Glomerular visceral epithelial cell (primary cell): ENCODE results near the gene RASAL2.
"Not testable (repeated sequence)": the region's sequence is repeated elsewhere in the genome, so short reads cannot be mapped to it uniquely, and the experiment has no call there.

Experiments
- DNase-seq: peaks from one replicate; pipeline ENCODE4 v3.0.0-alpha.2; 2016; ENCODE audit errors: extremely low spot score

The RASAL2 gene

GRCh38 chr1:178071811-178072210 lies 22.1 kb upstream of the RASAL2 start:
- no peak for DNase-seq

GRCh38 chr1:178072326-178072725 lies 21.6 kb upstream of the RASAL2 start:
- DNase-seq: no peak

GRCh38 chr1:178075333-178075732 lies 18.6 kb upstream of the RASAL2 start:
- no peak for DNase-seq

DNA sequence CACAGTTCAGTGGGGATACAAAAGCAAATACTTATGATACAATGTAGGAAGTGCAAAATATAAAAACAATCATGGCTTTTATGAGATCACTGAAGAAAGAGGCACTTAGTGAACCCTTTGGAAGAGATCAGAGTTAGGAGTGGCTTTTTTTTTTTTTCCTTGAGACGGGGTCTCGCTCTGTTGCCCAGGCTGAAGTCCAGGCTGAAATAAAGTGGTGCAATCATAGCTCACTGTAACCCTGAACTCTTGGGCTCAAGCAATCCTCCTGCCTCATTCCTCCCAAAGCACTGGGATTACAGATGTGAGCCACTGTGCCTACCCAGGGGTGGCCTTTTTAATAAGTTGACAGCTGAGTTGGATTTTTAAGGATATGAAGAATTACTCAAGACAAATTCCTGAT lies 17.3 kb upstream of the RASAL2 start:
- DNase-seq: no peak

DNA sequence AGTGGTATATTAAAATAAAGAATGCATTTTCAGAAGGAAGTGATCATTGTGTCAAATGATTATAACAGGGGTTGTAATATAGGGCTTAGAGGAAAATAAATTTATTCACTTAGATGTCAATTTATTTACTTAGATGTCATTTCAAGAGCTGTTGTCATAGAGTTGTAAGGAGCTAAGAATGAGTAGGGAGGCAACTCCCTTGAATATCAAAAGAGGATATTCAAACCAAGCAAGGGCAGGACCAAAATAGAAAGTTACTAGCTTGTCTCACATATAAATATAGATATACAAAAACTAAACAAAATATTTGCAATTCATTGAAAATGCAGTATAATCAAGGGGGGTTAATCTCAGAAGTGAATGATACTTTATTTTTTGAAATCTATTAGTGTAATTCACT lies 16.0 kb upstream of the RASAL2 start:
- DNase-seq: no peak

DNA sequence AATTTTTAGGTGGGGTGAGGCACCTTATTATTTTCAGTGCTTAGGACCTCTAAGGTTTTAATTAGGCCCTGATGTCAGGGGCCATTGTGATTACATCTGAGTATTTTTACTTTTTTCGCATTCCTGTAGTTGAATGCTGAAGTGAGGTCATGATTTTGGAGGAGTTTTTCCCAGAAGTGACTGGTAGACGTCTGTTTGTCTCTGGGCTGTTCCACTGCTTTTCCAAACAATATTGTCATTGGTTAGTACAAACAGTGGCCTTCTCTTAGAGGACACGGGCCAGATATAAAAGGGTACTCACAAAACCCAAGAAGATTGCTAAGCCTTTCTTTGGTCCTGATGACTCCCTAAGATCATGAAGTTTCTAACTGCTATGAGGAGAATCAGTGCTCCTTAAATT lies 7.6 kb upstream of the RASAL2 start:
- DNase-seq: no peak

DNA sequence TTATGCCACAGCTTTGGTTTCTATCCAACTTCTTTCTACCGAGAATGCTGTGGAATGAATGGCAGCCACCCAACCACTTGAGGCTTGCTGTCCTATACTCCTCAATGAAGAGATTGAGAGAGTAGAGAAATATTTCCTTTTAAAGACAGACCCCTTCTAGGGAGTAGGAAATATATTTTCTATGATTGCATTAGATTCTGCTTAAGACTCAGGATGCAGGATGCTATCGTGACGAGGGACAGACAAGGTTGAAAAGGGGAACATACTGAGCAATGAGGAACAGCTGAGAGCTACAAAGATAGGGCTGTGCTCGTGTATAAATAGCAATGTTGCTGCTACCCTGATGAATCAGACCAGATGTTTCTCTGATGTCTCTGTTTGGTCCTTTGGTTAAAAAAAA lies 7.1 kb upstream of the RASAL2 start:
- DNase-seq: no peak

- DNase-seq: no peak
Measured at GRCh38 chr1:178088651-178089050, 5.3 kb upstream of the RASAL2 start.

- DNase-seq: not testable (repeated sequence)
Measured at GRCh38 chr1:178091454-178091853, 2.5 kb upstream of the RASAL2 start.

DNA sequence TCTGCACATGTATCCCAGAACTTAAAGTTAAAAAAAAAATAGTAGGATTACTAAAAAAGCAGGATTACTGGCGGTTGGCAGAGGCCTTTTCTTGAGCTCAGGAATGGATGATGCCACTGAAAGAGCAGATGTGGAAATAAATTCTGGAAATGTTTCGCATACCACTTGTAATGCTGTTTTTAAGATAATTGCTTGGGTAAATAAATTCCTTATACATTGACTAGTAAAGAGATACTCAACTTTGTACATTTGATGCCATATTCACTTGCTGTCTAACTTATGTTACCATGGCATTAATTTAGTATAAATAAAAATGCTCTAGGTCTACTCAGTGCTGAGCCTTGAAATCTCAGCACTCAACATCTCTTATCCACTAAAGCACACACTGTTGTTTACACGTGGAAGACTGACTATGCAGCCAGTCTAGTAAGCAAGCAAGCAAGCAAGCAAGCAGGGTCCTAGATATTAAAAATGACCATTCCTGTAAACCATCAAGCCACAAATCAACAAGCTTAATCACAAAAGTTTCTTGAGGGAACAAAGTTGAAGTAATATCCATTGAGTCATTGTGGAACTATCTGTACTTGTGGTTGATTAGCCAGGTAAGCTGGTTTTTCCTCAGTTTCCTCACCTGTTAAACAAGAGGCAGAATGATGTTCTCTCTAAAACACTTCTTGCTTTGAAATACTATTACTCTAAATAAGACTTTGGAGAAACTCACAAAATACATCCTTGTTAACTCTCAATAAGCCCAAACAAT lies 1.7 kb upstream of the RASAL2 start:
- DNase-seq: no peak

DNA sequence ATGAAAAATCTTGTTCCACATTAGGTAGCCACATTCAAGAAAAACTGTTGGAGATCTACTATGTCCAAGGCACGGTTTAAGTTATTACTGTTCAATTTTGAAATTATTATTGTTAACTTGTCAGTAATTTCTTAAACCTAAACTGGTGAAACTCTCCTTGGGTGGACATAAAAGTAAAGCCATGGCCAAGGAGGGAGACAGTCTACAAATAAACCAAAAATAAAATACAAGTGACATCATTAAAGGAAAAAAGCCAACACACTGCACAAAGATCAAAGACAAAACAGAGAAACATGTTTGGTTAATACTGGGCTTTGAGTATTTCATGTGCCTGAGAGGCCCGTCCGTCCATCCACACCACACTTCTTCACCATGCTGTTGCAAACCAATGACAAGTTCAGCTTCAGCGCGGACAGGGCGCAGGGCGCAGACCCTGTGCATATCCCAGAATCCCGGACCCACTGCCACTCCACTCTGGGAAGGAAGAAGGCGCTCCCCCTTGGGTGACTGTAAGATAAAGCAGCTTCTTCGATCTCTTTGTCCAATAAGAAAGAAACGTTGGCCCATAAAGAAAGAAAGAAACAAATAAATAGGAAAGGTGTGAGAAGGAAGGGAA lies 918 bp upstream of the RASAL2 start:
- no peak for DNase-seq

DNA sequence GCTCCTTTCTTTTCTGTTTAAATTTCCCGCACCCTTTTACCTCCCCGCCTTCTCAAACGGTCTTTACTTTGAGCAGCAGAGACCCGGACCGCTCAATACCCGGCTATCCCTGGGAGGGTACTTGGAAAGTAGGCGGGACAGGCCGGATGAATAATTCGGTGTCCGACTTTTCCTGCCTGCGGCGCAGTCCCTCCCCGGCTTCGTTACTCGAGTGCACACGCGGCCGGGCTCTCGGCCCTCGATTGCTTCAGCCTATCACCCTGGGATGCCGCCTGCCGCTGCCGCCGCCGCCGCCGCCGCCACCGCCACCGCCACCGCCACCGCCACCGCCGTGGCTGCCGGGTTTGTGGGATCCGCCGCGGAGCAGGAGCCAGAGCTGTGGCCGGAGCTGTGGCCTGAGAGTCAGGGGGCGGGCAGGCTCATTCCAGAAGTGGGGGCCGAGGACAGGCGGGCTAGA lies 382 bp upstream of the RASAL2 start:
- peak; percentile 96 for DNase-seq

DNA sequence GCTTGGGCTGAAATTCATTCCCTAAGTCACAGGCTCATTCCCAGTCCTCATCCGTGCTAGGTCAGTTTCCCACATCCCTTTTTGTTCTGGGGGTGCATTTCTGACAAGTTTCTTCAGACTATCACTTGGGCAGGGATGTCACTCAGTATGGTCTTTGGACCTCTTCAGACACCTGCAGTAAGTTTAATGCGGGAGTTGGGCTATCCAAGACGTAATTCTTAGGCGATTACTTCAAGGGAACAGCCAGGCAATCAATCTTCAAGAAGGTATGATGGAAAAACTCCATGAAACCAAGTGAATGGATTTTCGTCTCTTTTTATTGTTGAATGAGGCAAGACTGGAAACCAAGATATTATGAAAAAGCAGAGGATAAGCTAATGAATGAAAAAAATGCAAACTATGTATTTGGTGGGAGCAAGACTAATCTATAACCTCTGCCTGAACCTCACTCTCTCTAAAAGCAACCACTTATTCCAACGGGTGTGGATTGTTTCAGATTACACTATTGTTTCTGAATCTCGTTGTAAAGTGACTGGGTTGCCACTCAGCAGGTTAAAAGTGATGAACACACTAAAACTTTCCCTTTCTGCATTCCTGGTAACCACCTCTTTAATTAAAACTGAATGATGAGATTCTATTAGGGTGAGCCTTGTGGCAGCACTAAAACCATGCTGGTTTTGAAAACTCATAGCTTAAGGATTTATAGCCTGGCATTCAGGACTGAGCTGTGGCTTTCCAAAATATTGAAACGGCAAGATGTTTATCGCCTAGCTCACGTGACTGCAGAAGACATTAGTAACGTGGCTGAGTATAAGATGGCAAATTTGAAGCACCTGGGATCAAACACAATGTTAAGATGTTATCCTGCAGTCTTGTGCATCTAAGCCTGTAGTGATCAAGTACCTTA lies 1.1 kb downstream of the RASAL2 start:
- DNase-seq: peak; percentile 22

GRCh38 chr1:178096421-178096820 lies 2.5 kb downstream of the RASAL2 start:
- DNase-seq: no peak

GRCh38 chr1:178098262-178098661 lies 4.4 kb downstream of the RASAL2 start:
- DNase-seq: no peak

- DNase-seq: no peak
Measured at GRCh38 chr1:178101266-178101630, 7.3 kb downstream of the RASAL2 start.

DNA sequence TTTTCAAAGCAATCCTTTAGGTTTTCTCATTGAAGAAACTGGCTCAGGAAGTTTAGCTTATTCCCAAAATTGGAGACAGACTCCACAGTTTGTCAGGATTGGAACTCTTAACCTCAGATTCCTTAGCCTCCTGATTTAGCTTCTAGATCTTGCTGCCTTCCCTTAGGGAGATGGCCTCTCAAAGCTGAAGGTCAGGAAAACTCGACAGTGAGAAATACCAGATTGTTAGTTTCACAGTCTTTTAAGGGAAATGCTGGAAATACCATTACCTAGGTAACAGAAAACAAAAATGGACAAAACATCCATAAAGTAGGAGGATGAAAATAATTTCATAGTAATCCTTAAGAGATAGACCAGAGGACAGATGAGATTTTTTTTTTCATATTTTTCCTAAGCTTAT lies 7.8 kb downstream of the RASAL2 start:
- peak; percentile 21 for DNase-seq

DNA sequence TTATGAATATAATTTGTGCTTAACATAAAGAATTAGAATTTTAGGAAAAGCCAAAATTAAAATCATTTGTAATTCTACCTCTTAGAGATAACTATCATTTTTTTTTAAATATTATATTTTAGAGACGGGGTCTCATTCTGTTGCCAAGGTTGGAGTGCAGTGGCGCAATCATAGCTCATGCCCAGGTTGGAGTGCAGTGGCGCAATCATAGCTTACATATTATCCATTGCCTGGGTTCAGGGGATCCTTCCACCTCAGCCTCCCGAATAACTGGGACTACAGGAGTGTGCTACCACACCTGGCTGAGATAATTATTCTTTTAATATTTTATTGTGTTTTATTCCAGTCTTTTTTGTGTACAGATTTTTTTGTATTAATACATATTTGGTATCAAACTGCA lies 8.3 kb downstream of the RASAL2 start:
- DNase-seq: no peak

- no peak for DNase-seq
Measured at GRCh38 chr1:178107823-178108222, 13.9 kb downstream of the RASAL2 start.

DNA sequence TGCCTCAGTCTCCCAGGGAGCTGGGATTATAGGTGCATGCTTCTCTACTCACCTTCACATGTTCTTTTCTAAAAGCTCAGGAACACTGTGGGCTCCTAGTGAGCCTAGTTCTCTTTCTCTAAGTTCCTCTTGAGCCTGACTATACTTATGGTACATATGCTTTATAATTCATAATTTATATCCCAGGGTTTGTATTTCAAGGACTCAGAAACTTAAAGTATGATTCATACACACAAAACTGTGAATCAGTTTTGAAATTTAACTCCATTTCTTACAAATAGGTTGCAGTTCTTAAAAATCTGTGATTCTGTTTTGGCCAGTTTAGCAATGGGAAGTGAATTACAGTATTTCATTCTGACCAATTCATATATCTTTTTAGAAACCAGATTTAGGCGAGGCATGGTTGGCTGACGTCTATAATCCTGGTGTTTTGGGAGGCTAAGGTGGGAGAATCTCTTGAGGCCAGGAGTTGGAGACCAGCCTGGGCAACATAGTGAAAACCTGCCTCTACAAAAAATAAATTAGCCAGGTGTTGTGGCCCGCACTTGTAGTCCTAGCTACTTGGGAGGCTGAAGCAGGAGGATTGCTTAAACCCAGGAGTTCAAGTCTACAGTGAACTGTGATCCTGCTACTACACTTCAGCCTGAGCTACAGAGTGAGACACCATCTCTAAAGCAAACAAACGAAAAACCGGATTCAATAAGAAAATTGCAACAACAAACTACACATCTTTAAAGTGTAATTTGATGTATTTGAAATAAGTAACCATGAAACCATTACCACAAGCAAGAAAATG lies 15.6 kb downstream of the RASAL2 start:
- DNase-seq: no peak

GRCh38 chr1:178115260-178115659 lies 21.4 kb downstream of the RASAL2 start:
- no peak for DNase-seq

DNA sequence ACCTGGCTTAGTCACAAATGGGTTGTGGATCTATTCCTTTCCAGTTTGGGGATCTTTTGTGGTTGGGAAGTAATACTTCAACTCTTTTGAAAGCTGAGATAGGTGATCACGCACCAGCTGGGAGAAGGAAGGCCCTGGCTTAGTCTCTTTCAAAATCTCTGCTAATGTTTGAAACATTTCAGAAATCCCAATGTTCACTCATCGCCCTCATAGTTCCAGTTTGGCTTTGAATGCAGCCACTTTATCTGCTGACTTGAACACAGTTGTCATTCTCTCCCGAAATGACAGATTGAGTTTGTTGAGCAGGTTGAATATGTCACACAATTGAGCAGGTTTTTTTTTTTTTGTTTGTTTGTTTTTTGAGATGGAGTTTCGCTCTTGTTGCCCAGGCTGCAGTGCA lies 24.6 kb downstream of the RASAL2 start:
- no peak for DNase-seq
